GM19035 (cell line): Measurements from ENCODE around the gene EIF5A.

Experiments used
- ATAC-seq: cut with Tn5 transposase; IDR thresholded peaks from one replicate; pipeline ENCODE4 v1.9.1; 2021; ENCODE audit not compliant: unreplicated experiment

Gene EIF5A

GRCh38 chr17:7306911-7307685 is at the start of gene EIF5A:
Gene EIF5A, plus strand, starts transcription at chr17:7307628. Its CDS starts 2,008 bp downstream, at chr17:7309636.
- ATAC-seq: peak; percentile 71

GRCh38 chr17:7258731-7259554 is 48.5 kb upstream of the EIF5A start:
- ATAC-seq: no peak

- ATAC-seq: no peak
Observed at GRCh38 chr17:7259555-7259889, 47.9 kb upstream of the EIF5A start.

GRCh38 chr17:7260151-7260550 is 47.3 kb upstream of the EIF5A start:
- ATAC-seq: no peak

GRCh38 chr17:7260651-7261378 is 46.6 kb upstream of the EIF5A start:
- ATAC-seq: no peak

GRCh38 chr17:7261379-7262191 is 45.8 kb upstream of the EIF5A start:
- ATAC-seq: no peak

- no peak for ATAC-seq
Observed at GRCh38 chr17:7262192-7262934, 45.1 kb upstream of the EIF5A start, which contains the start of gene CLDN7. Gene CLDN7, minus strand, starts transcription at chr17:7262478. Its CDS starts 435 bp downstream, at chr17:7262043.

GRCh38 chr17:7262935-7263800 is 44.3 kb upstream of the EIF5A start:
- no peak for ATAC-seq

- no peak for ATAC-seq
Observed at GRCh38 chr17:7263801-7264078, 43.7 kb upstream of the EIF5A start.

GRCh38 chr17:7266784-7267183 is 40.6 kb upstream of the EIF5A start:
- no peak for ATAC-seq

GRCh38 chr17:7279448-7279847 is 28.0 kb upstream of the EIF5A start:
- no peak for ATAC-seq

- ATAC-seq: peak; percentile 75
Observed at GRCh38 chr17:7280519-7281073, 26.8 kb upstream of the EIF5A start.

GRCh38 chr17:7281074-7281952 is 26.1 kb upstream of the EIF5A start, which contains the start of gene SLC2A4:
Gene SLC2A4, plus strand, starts transcription at chr17:7281718. Its CDS starts 217 bp downstream, at chr17:7281935.
- ATAC-seq: peak; percentile 53

- ATAC-seq: no peak
Observed at GRCh38 chr17:7281953-7282751, 25.3 kb upstream of the EIF5A start.

GRCh38 chr17:7282752-7283321 is 24.6 kb upstream of the EIF5A start:
- no peak for ATAC-seq

GRCh38 chr17:7283471-7284216 is 23.8 kb upstream of the EIF5A start:
- ATAC-seq: no peak
